ENCODE results near the gene HYAL2. TPM values are rescaled to one million over a fixed set of nuclear protein-coding genes. Genes with fewer than 3 reads are reported as not detected.
A peak's percentile ranks its signal among the peaks of the same experiment; 100 is the strongest.

HYAL2 gene
- total and polyA plus RNA-seq, 2 of the 8 experiments (the other 6 are each of a cell fraction or from before 2014, with no cell fraction given) = 51.9 to 176 TPM

DNA sequence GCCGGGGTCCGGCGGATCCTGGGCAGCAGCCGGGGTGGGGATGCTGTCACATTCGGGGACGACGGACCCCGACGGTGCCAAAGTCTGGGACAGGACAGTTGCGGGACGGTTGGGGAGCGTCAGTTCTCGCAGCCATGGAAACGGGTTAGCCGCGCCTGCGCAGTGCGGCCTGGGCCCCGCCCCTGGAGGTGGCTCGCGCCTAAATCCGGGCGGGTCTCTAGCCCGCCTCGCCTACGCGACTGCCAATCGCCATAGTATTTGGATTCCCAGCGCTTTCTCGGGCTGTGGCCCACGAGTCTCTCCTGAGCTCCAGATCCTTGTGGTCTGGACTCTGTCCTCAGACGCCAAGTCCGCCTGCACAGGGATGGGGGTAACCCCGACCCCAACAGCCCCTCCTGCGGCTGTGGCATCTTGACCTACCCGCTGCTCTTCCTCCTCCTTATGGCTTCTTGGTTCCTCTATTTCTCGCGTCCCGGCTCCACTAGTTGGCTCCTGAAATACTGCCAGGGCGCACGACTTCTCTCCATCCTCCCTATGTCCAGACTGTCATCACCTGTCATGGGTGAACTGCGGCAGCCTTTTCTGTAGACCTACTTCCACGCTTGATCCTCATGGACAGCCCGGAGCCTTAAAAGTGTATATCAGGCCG lies 23.2 kb upstream of the HYAL2 start, which contains the start of gene ZMYND10:
ZMYND10 (minus strand) TSS at position 147 of the 649 bp plus-strand sequence. CDS start 153 bp downstream, outside the sequence.
- Histone ChIP-seq H3K9me3 (ENCODE audit: insufficient read depth in 2 of 2, low read depth in 1 of 2, low read length in 1 of 2) (no peaks in the 10 kb centered on the region), H4K5ac (ENCODE audit: insufficient read length, low read depth, low read length) (no peak within 1 kb of the TSS), H3K27ac (ENCODE audit: low read depth, low read length) (no peak within 1 kb of the TSS), H4K91ac (replicated peaks; ENCODE audit: insufficient read length, low read length) (no peak within 1 kb of the TSS), H3K14ac (ENCODE audit: insufficient read length) (no peak within 1 kb of the TSS), H3K23ac (ENCODE audit: insufficient read length) (no peak within 1 kb of the TSS), H3K9ac (replicated peaks in 1 of 4; ENCODE audit: extremely low read depth in 1 of 4, low read depth in 3 of 4, low read length in 3 of 4) (no peak within 1 kb of the TSS), H2AFZ (ENCODE audit: low read length) (peak within 1 kb of the TSS; percentile 94), H4K8ac (ENCODE audit: extremely low read depth, insufficient read depth, low read length) (peak within 1 kb of the TSS; percentile 6; the same call in 1 of the 2 replicates), H4K20me1 (replicated peaks in 1 of 2; ENCODE audit: control insufficient read depth in 1 of 2, insufficient read depth in 2 of 2, low read length in 2 of 2) (peaks cover 3% of the 10 kb centered on the region in 2 experiments), H2BK5ac (ENCODE audit: low read depth, low read length) (no peak within 1 kb of the TSS), H2AK5ac (ENCODE audit: low read depth, low read length) (no peak within 1 kb of the TSS; the same call in 1 of the 2 replicates), H3K79me2 (ENCODE audit: control insufficient read depth in 1 of 2, insufficient read depth in 2 of 2, low read length in 2 of 2) (no peaks in the 10 kb centered on the region), H3K79me1 (ENCODE audit: low read depth, low read length) (no peaks in the 10 kb centered on the region), H2BK20ac (ENCODE audit: low read length) (no peak within 1 kb of the TSS), H3K56ac (replicated peaks; ENCODE audit: insufficient read length, low read depth, low read length) (no peak within 1 kb of the TSS), H3K36me3 (ENCODE audit: control insufficient read depth in 2 of 4, insufficient read depth in 4 of 4, low read length in 3 of 4) (peaks cover 0 to 3% (median 0%) of the 10 kb centered on the region in 4 experiments; a peak in 2 of 8 replicates), H3K4me1 (replicated peaks in 1 of 4; ENCODE audit: control insufficient read depth in 3 of 4, insufficient read depth in 4 of 4, low read length in 3 of 4) (peaks cover 0 to 18% (median 12%) of the 10 kb centered on the region in 4 experiments; a peak in 6 of 7 replicates), H3K18ac (ENCODE audit: extremely low read depth, low read length) (peak within 1 kb of the TSS; percentile 96), H3K4me3 (ENCODE audit: extremely low read depth in 1 of 4, insufficient read depth in 2 of 4, low read depth in 3 of 4, low read length in 4 of 4) (peak within 1 kb of the TSS; percentile 18 to 58 (median 41); a peak in 7 of 8 replicates), H3K4ac (replicated peaks; ENCODE audit: insufficient read length, low read depth, low read length) (no peak within 1 kb of the TSS), H2BK12ac (ENCODE audit: low read depth, low read length) (no peak within 1 kb of the TSS), H2BK120ac (replicated peaks; ENCODE audit: low read depth, low read length) (no peak within 1 kb of the TSS), H3K23me2 (ENCODE audit: low read depth, low read length) (peaks cover 16% of the 10 kb centered on the region), H3K4me2 (ENCODE audit: insufficient read depth in 1 of 2, low read depth in 2 of 2, low read length in 2 of 2) (peak within 1 kb of the TSS; percentile 61 to 96), H2BK15ac (ENCODE audit: low read length) (0 out of 2 replicates have a peak within 1 kb of the TSS, but pooled peaks have one; percentile 92), H3K27me3 (replicated peaks in 1 of 4; ENCODE audit: control insufficient read depth in 3 of 4, extremely low read depth in 1 of 4, insufficient read depth in 3 of 4, low read length in 3 of 4) (peaks cover 10 to 42% (median 33%) of the 10 kb centered on the region in 4 experiments)
- ChIA-PET POLR2A (ENCODE audit: partially characterized antibody) (interaction anchor here (0.9 to 1.7 kb wide), 5 partner anchors 9 to 155 kb away, joined by 3 to 9 read pairs (median 3); no protein-coding TSS in a partner anchor), CTCF (ENCODE audit: partially characterized antibody) (interaction anchor here (0.5 to 13.4 kb wide), 12 partner anchors 8 to 1039 kb away, joined by 3 to 136 read pairs (median 13); partner anchors contain the start of gene TMEM115)
- WGBS, 2 experiments (ENCODE audit: extremely low coverage in 1 of 2, insufficient coverage in 1 of 2, insufficient read length in 1 of 2, insufficient replicate concordance in 2 of 2, low coverage in 1 of 2, low lambda C conversion rate in 2 of 2, missing lambda C conversion rate in 1 of 2) = 19% methylated on average over 36 of the region's 45 CpGs; no CpG with 5 or more reads in 1 of the 2 experiments
- FAIRE-seq (peak; percentile 78), DNase-seq (ENCODE audit: low read depth in 1 of 2, low spot score in 2 of 2) (peak in 1 of 2 experiments; percentile 96)
- TF ChIP-seq, protein P1, sequence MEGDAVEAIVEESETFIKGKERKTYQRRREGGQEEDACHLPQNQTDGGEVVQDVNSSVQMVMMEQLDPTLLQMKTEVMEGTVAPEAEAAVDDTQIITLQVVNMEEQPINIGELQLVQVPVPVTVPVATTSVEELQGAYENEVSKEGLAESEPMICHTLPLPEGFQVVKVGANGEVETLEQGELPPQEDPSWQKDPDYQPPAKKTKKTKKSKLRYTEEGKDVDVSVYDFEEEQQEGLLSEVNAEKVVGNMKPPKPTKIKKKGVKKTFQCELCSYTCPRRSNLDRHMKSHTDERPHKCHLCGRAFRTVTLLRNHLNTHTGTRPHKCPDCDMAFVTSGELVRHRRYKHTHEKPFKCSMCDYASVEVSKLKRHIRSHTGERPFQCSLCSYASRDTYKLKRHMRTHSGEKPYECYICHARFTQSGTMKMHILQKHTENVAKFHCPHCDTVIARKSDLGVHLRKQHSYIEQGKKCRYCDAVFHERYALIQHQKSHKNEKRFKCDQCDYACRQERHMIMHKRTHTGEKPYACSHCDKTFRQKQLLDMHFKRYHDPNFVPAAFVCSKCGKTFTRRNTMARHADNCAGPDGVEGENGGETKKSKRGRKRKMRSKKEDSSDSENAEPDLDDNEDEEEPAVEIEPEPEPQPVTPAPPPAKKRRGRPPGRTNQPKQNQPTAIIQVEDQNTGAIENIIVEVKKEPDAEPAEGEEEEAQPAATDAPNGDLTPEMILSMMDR (IDR thresholded peaks at IDR 0.05; ENCODE audit: control extremely low read depth in 1 of 3, insufficient read depth in 1 of 3, low read depth in 1 of 3, low read length in 3 of 3) = no peak; a peak in 1 of 4 replicates
- TF ChIP-seq TAF1 (IDR thresholded peaks at IDR 0.05; ENCODE audit: low read depth, low read length) (0 out of 2 replicates have a peak, but pooled peaks have one; percentile 25), RBBP5 (IDR thresholded peaks at IDR 0.05; ENCODE audit: borderline replicate concordance, low read depth, low read length) (no peak), FOSL1 (IDR thresholded peaks at IDR 0.05; ENCODE audit: insufficient read depth, low read depth, low read length) (peak; percentile 18; the same call in 1 of the 2 replicates), NRF1 (IDR thresholded peaks at IDR 0.05; ENCODE audit: low read depth, low read length) (peak; percentile 87), KDM4A (IDR thresholded peaks at IDR 0.05; ENCODE audit: low read depth, low read length, severe bottlenecking) (peak; percentile 58), EGR1 (IDR thresholded peaks at IDR 0.05; ENCODE audit: borderline replicate concordance, low read depth, low read length) (peak; percentile 48; the same call in 1 of the 2 replicates), YY1 (IDR thresholded peaks at IDR 0.05; ENCODE audit: low read depth, low read length) (peak; percentile 58; the same call in 1 of the 2 replicates)
